ENCODE data around the gene ASPHD1.

ASPHD1 gene

DNA sequence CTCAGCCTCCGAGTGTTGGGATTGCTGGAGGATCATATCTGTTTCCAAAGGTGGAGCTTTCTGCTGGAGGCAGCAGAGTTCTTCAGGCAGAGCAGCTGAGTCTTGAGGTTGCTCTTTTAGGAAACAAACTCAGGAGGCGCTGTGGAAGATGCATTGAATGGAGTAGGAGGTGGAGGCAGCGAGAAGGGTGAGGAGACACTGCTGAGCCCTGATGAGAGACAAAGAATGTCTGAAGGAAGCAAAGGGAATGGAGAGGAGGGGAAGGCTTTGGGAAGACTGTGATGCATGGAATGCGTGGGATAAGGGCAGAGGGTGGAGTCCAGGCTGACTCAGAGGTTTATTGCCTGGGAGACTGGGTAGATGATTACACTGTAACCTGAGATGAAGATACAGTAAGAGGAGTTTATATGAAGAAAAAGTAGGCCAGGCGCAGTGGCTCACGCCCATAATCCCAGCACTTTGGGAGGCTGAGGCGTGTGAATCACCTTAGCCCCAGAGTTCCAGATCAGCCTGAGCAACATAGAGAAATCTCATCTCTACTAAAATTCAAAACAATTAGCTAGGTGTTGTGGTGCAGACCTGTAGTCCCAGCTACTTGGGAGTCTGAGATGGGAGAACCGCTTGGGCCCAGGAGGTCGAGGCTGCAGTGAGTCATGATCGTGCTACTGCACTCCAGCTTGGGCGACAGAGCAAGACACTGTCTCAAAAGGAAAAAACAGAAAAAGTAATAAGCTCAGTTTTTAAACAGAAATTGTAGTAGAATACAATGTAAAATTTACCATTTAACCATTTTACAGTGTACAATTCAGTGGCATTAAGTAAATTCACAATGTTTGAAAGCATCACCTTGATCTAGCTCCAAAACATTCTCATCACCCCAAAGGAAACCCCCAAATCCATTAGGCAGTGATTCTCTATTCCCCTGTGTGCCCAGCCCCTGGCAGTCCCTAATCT lies 43.8 kb downstream of the ASPHD1 start:
- DNase-seq (ENCODE audit: low read depth) = no peak

DNA sequence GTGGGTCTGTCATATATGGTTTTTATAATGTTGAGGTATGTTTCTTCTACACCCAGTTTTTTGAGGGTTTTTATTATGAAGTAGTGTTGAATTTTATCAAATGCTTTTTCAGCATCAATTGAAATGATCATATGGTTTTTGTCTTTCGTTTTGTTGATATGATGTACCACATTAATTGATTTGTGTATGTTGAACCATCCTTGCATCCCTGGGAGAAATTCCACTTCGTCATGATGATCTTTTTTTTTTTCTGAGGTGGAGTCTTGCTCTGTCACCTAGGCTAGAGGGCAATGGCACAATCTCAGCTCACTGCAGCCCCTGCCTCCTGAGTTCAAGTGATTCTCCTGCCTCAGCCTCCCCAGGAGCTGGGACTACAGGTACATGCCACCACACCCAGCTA lies 47.6 kb downstream of the ASPHD1 start:
- no peak for DNase-seq (ENCODE audit: low read depth)

DNA sequence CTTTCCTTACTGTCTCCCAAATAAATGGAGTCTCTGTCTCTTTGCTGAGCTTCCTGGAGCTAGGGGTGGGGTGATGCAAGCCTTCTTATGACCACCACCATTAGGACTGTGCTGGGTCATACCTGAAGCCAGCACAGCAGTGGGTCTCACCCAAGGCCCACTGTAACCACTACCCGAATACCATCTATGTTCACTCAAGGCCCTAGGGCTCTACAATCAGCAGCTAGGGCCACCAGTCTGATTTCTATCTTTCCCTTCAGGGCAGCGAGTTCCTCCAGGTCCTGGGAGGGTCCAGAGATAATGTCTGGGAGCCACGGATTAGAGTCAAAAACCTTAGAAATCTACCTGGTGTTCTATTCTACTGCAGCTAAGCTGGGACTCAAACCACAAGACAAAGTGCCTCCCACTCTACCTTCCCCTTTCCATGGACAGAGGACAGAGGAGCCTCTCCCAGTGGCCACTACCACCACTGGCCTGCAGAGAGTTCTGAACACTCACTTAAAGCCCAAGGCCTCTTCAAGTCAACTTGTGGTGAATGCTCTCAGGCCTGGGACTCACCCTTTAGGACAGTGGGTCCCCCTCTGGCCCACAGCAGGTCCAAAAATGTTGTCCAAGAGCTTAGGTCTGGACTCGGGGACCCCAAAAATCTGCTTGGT lies 50.6 kb downstream of the ASPHD1 start:
- no peak for DNase-seq (ENCODE audit: low read depth)

DNA sequence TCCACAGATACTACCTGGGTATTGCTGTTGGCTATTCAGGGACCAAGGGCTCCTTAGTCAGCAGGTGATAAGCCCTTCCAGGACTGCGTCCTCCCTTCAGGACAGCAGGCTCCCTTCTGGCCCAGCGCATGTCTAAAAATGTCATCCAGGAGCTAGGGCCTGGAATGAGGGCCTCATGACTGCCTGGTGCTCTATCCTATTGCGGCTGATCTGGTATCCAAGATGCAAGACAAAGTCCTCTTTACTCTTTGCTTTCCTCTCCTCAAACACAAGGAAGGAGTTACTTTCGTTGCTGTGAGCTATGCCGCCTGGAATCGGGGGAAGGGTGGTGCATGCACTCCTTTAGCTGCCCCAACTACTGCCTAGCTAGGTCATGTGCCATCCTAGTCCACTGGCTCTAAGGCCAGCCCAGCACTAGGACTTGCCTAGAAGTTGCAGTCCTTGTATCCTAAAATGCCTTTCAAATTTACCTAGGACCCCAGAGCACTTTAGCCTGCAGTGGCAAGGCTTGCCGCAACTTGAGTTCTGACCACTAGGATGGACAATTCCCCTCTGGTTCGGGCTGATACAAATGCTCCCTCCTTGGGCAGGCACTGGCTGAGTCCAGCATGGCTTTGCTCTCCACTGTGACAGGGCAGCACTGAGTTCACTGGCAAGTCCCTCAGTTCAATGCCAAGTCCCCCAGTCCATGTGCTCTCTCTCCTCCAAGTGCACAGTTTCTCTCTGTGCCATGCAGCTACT lies 51.5 kb downstream of the ASPHD1 start:
- no peak for DNase-seq (ENCODE audit: low read depth)

Data from activated gamma-delta T cell treated with anti-CD3 and anti-CD28 coated beads, Interleukin-2, amount 50 U/mL, for 16 hours (primary cell).